Liver (tissue), 3 donors: ENCODE measurements around the gene DUT.

Experiments used
- ATF3 ChIP-seq: IDR thresholded peaks from 2 replicates; pipeline ENCODE4 v1.6.1; 2016; ENCODE audit warnings: antibody characterized with exemption
- CTCF ChIP-seq: fragments of 150-350 bp; IDR thresholded peaks from 2 replicates; pipeline ENCODE4 v1.5.1; 2017; ENCODE audit warnings: improper control_type of control experiment, low read depth, low read length; ENCODE audit not compliant: missing input control
- EGR1 ChIP-seq, 2 donors: IDR thresholded peaks; 2 replicates each; pipeline ENCODE4 v1.6.1; 2016 to 2018; ENCODE audit warnings: antibody characterized with exemption in 2 of 2, low read depth in 2 of 2
- FOXA1 ChIP-seq: IDR thresholded peaks from 2 replicates; pipeline ENCODE4 v1.6.1; 2016; ENCODE audit warnings: antibody characterized with exemption
- GABPA ChIP-seq, 2 donors: IDR thresholded peaks in 1 of 2; conservative IDR thresholded peaks in 1 of 2; 2 replicates each; pipeline ENCODE4 v1.6.1; 2016; ENCODE audit warnings: antibody characterized with exemption in 2 of 2, mild to moderate bottlenecking in 1 of 2, moderate library complexity in 1 of 2
- HNF4G ChIP-seq: IDR thresholded peaks from 2 replicates; pipeline ENCODE4 v1.6.1; 2016; ENCODE audit warnings: antibody characterized with exemption
- JUND ChIP-seq, 2 donors: IDR thresholded peaks; 2 replicates each; pipeline ENCODE4 v1.6.1; 2016; ENCODE audit warnings: antibody characterized with exemption in 2 of 2
- NR2F2 ChIP-seq: IDR thresholded peaks from 2 replicates; pipeline ENCODE4 v1.6.1; 2016; ENCODE audit warnings: antibody characterized with exemption
- RAD21 ChIP-seq, 2 donors: IDR thresholded peaks; 2 replicates each; pipeline ENCODE4 v1.6.1; 2016; ENCODE audit warnings: antibody characterized with exemption in 2 of 2, mild to moderate bottlenecking in 2 of 2
- SP1 ChIP-seq: IDR thresholded peaks from 2 replicates; pipeline ENCODE4 v1.6.1; 2018; ENCODE audit warnings: antibody characterized with exemption, mild to moderate bottlenecking
- TAF1 ChIP-seq: conservative IDR thresholded peaks from 2 replicates; pipeline ENCODE4 v1.6.1; 2016; ENCODE audit warnings: antibody characterized with exemption, mild to moderate bottlenecking
- YY1 ChIP-seq: IDR thresholded peaks from 2 replicates; pipeline ENCODE4 v1.6.1; 2016; ENCODE audit warnings: antibody characterized with exemption, mild to moderate bottlenecking
- TF ChIP-seq, protein P1 (sequence below): IDR thresholded peaks from 2 replicates; pipeline ENCODE4 v1.6.1; 2016; ENCODE audit warnings: antibody characterized with exemption
- TF ChIP-seq, protein P2 (sequence below): IDR thresholded peaks from 2 replicates; pipeline ENCODE4 v1.6.1; 2016; ENCODE audit warnings: antibody characterized with exemption
- donor health status: healthy.
- donor health status: healthy.

GRCh38 chr15:48361685-48362084 is 30.5 kb downstream of the DUT start:
- no peak for TF ChIP-seq CTCF
- TF ChIP-seq, protein P1, sequence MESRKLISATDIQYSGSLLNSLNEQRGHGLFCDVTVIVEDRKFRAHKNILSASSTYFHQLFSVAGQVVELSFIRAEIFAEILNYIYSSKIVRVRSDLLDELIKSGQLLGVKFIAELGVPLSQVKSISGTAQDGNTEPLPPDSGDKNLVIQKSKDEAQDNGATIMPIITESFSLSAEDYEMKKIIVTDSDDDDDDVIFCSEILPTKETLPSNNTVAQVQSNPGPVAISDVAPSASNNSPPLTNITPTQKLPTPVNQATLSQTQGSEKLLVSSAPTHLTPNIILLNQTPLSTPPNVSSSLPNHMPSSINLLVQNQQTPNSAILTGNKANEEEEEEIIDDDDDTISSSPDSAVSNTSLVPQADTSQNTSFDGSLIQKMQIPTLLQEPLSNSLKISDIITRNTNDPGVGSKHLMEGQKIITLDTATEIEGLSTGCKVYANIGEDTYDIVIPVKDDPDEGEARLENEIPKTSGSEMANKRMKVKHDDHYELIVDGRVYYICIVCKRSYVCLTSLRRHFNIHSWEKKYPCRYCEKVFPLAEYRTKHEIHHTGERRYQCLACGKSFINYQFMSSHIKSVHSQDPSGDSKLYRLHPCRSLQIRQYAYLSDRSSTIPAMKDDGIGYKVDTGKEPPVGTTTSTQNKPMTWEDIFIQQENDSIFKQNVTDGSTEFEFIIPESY: no peak
- no peak for TF ChIP-seq SP1
- TF ChIP-seq TAF1: no peak
- TF ChIP-seq YY1: no peak
- TF ChIP-seq GABPA (IDR thresholded peaks at IDR 0.05 in 1 of 2, conservative IDR thresholded peaks at IDR 0.05 in 1 of 2): no peak
- TF ChIP-seq, protein P2, sequence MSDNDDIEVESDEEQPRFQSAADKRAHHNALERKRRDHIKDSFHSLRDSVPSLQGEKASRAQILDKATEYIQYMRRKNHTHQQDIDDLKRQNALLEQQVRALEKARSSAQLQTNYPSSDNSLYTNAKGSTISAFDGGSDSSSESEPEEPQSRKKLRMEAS: no peak
- no peak for TF ChIP-seq HNF4G
- no peak for TF ChIP-seq NR2F2
- no peak for TF ChIP-seq ATF3
- TF ChIP-seq RAD21 (IDR thresholded peaks at IDR 0.05): no peak
- TF ChIP-seq FOXA1: no peak
- TF ChIP-seq EGR1 (IDR thresholded peaks at IDR 0.05; ENCODE audit: low read depth in 2 of 2): no peak
- TF ChIP-seq JUND (IDR thresholded peaks at IDR 0.05): no peak
